Measurements from ENCODE around the gene WAPL. TPM values are rescaled to one million over a fixed set of nuclear protein-coding genes. Genes with fewer than 3 reads are reported as not detected.

The WAPL gene
- total and polyA plus RNA-seq, 10 of the 15 experiments (the other 5 are each of a cell fraction or from before 2014, with no cell fraction given): 15.7 to 45.8 (median 29.0) TPM

DNA sequence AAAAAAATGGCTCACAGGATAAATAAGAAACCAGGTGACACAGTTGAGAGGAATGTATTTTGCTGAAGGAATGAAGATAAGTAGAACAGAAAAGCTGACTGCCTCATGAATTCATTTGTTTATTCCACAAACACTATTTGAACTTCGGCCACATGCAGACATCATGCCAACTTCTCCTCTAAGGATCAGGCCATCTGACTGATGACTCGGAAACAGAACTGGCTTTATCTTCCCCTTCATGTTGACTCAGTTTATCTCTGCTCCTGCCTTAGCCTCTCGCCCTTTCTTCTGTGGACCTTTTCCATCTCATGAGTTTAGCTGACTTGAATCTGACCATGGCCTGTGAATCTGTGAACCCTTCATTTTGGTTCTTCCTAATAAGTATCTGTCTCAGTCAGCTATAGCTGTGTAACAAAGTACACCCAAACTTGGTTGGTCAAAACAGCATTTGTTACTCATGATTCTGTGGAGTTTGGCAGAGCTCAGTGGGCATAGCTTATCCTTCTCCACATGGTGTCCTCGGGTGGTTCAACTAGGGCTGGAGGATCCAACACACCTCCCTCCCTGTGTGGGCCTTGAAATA is 111.0 kb downstream of the WAPL start:
- H3K27ac ChIP-seq (ENCODE audit: control insufficient read depth, insufficient read depth): peak overlapping the region; percentile 82

More for the DNA sequence above, 111.0 kb downstream of the WAPL start:
- RAD21 ChIA-PET (ENCODE audit: unreplicated experiment): interaction anchor here (0.6 to 5.8 kb wide), 6 partner anchors 9 to 41 kb away, joined by 3 to 155 read pairs (median 8); no protein-coding TSS in a partner anchor
- BruUV-seq (replicated peaks): no TSS peak
- Histone ChIP-seq H3K4me3 (peak overlapping the region; percentile 38; the same call in 1 of the 2 replicates), H3K9ac (ENCODE audit: control insufficient read depth, insufficient read depth, low read length) (peak overlapping the region; percentile 62; the same call in 1 of the 2 replicates), H3K4me1 (ENCODE audit: control insufficient read depth, insufficient read depth, low read length) (peaks cover 36% of the 10 kb centered on the region), H3K79me2 (ENCODE audit: control insufficient read depth, insufficient read depth, low read length) (no peaks in the 10 kb centered on the region), H3K4me2 (ENCODE audit: control insufficient read depth, insufficient read depth) (peak overlapping the region; percentile 93), H3K27me3 (replicated peaks in 1 of 2; ENCODE audit: control insufficient read depth in 2 of 2, insufficient read depth in 2 of 2, low read length in 1 of 2) (no peaks in the 10 kb centered on the region), H2AFZ (ENCODE audit: control insufficient read depth, low read depth, low read length) (peak overlapping the region; percentile 79), H4K20me1 (ENCODE audit: control insufficient read depth, insufficient read depth) (no peaks in the 10 kb centered on the region), H3K36me3 (ENCODE audit: control insufficient read depth in 2 of 2, insufficient read depth in 2 of 2, low read length in 1 of 2) (no peaks in the 10 kb centered on the region), H3K9me3 (replicated peaks; ENCODE audit: control insufficient read depth, insufficient read depth, low read length) (peaks cover 6% of the 10 kb centered on the region; the same call in 2 of the 3 replicates)
- SMC1A ChIA-PET (ENCODE audit: uncharacterized antibody, unreplicated experiment): interaction anchor here (0.8 to 7.0 kb wide), 8 partner anchors 10 to 114 kb away, joined by 3 to 129 read pairs (median 7); no protein-coding TSS in a partner anchor
- FAIRE-seq (no peak), ATAC-seq (no peak), DNase-seq (ENCODE audit: low read depth, low spot score) (no peak)
- in situ Hi-C loops (cut with MboI) (no loop called here), intact Hi-C loops (cut with micrococcal nuclease; ENCODE audit: unreplicated experiment) (loop anchor here (5.0 kb wide), 1 partner anchor 112 kb away; the partner anchor contains the start of gene WAPL)
- 82% methylated on average over 4 of the region's 4 CpGs for WGBS (ENCODE audit: insufficient coverage, insufficient replicate concordance, low lambda C conversion rate, missing lambda C conversion rate)
- CTCF ChIA-PET: interaction anchor here (0.7 to 6.7 kb wide), 6 partner anchors 10 to 233 kb away, joined by 3 to 77 read pairs (median 4); no protein-coding TSS in a partner anchor
- POLR2A ChIA-PET: interaction anchor here (0.7 to 5.4 kb wide), 9 partner anchors 9 to 115 kb away, joined by 3 to 110 read pairs (median 4); partner anchors contain the start of gene WAPL
- TF ChIP-seq, protein P1, sequence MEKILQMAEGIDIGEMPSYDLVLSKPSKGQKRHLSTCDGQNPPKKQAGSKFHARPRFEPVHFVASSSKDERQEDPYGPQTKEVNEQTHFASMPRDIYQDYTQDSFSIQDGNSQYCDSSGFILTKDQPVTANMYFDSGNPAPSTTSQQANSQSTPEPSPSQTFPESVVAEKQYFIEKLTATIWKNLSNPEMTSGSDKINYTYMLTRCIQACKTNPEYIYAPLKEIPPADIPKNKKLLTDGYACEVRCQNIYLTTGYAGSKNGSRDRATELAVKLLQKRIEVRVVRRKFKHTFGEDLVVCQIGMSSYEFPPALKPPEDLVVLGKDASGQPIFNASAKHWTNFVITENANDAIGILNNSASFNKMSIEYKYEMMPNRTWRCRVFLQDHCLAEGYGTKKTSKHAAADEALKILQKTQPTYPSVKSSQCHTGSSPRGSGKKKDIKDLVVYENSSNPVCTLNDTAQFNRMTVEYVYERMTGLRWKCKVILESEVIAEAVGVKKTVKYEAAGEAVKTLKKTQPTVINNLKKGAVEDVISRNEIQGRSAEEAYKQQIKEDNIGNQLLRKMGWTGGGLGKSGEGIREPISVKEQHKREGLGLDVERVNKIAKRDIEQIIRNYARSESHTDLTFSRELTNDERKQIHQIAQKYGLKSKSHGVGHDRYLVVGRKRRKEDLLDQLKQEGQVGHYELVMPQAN (conservative IDR thresholded peaks at IDR 0.05): peak; percentile 48; the same call in 1 of the 2 replicates
- TF ChIP-seq ZNF217 (IDR thresholded peaks at IDR 0.05): peak; percentile 69
- TF ChIP-seq, protein P2, sequence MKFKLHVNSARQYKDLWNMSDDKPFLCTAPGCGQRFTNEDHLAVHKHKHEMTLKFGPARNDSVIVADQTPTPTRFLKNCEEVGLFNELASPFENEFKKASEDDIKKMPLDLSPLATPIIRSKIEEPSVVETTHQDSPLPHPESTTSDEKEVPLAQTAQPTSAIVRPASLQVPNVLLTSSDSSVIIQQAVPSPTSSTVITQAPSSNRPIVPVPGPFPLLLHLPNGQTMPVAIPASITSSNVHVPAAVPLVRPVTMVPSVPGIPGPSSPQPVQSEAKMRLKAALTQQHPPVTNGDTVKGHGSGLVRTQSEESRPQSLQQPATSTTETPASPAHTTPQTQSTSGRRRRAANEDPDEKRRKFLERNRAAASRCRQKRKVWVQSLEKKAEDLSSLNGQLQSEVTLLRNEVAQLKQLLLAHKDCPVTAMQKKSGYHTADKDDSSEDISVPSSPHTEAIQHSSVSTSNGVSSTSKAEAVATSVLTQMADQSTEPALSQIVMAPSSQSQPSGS (IDR thresholded peaks at IDR 0.05; ENCODE audit: low read length): no peak
- no peak for TF ChIP-seq FOXK2 (IDR thresholded peaks at IDR 0.05)
- TF ChIP-seq SREBF2 (IDR thresholded peaks at IDR 0.05; ENCODE audit: low read length): no peak
- no peak for TF ChIP-seq STAT1 (conservative IDR thresholded peaks at IDR 0.05)
- no peak for TF ChIP-seq BACH1 (IDR thresholded peaks at IDR 0.05; ENCODE audit: borderline replicate concordance)
